Measurements from ENCODE around the gene BRPF1.

DNA sequence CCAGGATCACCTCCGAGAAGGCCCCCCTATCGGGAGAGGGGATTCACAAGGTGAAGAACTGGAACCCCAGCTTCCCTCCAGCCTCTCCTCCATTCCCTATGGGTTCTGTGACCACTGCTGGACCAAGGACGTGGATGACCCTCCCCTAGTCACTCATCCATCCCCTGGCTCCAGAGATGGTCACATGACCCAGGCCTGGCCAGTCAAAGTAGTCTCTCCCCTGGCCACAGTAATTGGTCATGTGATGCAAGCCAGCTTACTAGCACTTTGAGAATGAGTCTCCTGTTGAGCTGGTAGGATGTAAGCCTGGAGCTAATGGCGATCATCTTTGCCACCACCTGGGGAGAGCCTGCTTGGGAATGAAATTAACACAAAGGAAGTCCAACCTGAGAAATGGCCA lies 34.3 kb downstream of the BRPF1 start:
- TF ChIP-seq SIN3A (IDR thresholded peaks at IDR 0.05; ENCODE audit: borderline replicate concordance, insufficient read depth, low read length) (no peak), POLR2AphosphoS5 (IDR thresholded peaks at IDR 0.05; ENCODE audit: low read depth, low read length) (no peak), TAF1 (IDR thresholded peaks at IDR 0.05; ENCODE audit: borderline replicate concordance, insufficient read depth, low read length) (no peak)
- TF ChIP-seq, protein P1, sequence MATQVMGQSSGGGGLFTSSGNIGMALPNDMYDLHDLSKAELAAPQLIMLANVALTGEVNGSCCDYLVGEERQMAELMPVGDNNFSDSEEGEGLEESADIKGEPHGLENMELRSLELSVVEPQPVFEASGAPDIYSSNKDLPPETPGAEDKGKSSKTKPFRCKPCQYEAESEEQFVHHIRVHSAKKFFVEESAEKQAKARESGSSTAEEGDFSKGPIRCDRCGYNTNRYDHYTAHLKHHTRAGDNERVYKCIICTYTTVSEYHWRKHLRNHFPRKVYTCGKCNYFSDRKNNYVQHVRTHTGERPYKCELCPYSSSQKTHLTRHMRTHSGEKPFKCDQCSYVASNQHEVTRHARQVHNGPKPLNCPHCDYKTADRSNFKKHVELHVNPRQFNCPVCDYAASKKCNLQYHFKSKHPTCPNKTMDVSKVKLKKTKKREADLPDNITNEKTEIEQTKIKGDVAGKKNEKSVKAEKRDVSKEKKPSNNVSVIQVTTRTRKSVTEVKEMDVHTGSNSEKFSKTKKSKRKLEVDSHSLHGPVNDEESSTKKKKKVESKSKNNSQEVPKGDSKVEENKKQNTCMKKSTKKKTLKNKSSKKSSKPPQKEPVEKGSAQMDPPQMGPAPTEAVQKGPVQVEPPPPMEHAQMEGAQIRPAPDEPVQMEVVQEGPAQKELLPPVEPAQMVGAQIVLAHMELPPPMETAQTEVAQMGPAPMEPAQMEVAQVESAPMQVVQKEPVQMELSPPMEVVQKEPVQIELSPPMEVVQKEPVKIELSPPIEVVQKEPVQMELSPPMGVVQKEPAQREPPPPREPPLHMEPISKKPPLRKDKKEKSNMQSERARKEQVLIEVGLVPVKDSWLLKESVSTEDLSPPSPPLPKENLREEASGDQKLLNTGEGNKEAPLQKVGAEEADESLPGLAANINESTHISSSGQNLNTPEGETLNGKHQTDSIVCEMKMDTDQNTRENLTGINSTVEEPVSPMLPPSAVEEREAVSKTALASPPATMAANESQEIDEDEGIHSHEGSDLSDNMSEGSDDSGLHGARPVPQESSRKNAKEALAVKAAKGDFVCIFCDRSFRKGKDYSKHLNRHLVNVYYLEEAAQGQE (IDR thresholded peaks at IDR 0.05; ENCODE audit: insufficient read depth in 1 of 2, low read depth in 2 of 2, low read length in 2 of 2), result no peak

All from PFSK-1 (cell line).